ENCODE results near the gene LZTFL1.

DNA sequence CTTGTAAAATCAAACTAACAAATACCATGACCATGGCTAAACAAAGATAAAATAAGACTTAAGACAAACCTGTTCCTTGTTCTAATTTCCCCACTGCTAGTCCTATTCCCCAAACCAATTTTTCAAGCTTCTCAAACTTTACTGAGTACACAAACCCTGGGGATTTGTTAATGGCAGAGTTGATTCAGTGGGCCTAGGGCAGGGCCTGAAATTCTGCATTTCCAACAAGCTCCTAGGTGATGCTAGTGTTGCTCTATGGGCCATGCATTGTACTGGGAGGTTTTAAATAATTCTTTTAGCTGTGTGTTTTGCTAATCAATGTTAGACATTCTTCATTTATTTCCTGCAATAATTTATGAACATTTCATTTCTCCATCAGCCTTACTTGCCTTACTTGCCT, 31.1 kb upstream of the LZTFL1 start:
- TF ChIP-seq, protein P1, sequence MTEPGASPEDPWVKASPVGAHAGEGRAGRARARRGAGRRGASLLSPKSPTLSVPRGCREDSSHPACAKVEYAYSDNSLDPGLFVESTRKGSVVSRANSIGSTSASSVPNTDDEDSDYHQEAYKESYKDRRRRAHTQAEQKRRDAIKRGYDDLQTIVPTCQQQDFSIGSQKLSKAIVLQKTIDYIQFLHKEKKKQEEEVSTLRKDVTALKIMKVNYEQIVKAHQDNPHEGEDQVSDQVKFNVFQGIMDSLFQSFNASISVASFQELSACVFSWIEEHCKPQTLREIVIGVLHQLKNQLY (CRISPR knock-in tag; IDR thresholded peaks at IDR 0.05), result no peak
- TF ChIP-seq, protein P2, sequence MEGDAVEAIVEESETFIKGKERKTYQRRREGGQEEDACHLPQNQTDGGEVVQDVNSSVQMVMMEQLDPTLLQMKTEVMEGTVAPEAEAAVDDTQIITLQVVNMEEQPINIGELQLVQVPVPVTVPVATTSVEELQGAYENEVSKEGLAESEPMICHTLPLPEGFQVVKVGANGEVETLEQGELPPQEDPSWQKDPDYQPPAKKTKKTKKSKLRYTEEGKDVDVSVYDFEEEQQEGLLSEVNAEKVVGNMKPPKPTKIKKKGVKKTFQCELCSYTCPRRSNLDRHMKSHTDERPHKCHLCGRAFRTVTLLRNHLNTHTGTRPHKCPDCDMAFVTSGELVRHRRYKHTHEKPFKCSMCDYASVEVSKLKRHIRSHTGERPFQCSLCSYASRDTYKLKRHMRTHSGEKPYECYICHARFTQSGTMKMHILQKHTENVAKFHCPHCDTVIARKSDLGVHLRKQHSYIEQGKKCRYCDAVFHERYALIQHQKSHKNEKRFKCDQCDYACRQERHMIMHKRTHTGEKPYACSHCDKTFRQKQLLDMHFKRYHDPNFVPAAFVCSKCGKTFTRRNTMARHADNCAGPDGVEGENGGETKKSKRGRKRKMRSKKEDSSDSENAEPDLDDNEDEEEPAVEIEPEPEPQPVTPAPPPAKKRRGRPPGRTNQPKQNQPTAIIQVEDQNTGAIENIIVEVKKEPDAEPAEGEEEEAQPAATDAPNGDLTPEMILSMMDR (IDR thresholded peaks at IDR 0.05), result no peak
- TF ChIP-seq RELA (CRISPR knock-in tag; IDR thresholded peaks at IDR 0.05; ENCODE audit: borderline replicate concordance) (no peak), NFYB (CRISPR knock-in tag; conservative IDR thresholded peaks at IDR 0.05; ENCODE audit: low read depth) (no peak)
- TF ChIP-seq, protein P3, sequence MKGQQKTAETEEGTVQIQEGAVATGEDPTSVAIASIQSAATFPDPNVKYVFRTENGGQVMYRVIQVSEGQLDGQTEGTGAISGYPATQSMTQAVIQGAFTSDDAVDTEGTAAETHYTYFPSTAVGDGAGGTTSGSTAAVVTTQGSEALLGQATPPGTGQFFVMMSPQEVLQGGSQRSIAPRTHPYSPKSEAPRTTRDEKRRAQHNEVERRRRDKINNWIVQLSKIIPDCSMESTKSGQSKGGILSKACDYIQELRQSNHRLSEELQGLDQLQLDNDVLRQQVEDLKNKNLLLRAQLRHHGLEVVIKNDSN (CRISPR knock-in tag; IDR thresholded peaks at IDR 0.05), result no peak
- TF ChIP-seq, protein P4, sequence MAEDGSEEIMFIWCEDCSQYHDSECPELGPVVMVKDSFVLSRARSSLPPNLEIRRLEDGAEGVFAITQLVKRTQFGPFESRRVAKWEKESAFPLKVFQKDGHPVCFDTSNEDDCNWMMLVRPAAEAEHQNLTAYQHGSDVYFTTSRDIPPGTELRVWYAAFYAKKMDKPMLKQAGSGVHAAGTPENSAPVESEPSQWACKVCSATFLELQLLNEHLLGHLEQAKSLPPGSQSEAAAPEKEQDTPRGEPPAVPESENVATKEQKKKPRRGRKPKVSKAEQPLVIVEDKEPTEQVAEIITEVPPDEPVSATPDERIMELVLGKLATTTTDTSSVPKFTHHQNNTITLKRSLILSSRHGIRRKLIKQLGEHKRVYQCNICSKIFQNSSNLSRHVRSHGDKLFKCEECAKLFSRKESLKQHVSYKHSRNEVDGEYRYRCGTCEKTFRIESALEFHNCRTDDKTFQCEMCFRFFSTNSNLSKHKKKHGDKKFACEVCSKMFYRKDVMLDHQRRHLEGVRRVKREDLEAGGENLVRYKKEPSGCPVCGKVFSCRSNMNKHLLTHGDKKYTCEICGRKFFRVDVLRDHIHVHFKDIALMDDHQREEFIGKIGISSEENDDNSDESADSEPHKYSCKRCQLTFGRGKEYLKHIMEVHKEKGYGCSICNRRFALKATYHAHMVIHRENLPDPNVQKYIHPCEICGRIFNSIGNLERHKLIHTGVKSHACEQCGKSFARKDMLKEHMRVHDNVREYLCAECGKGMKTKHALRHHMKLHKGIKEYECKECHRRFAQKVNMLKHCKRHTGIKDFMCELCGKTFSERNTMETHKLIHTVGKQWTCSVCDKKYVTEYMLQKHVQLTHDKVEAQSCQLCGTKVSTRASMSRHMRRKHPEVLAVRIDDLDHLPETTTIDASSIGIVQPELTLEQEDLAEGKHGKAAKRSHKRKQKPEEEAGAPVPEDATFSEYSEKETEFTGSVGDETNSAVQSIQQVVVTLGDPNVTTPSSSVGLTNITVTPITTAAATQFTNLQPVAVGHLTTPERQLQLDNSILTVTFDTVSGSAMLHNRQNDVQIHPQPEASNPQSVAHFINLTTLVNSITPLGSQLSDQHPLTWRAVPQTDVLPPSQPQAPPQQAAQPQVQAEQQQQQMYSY (CRISPR knock-in tag; IDR thresholded peaks at IDR 0.05), result no peak

All from WTC11 (cell line).